ENCODE data around the gene DUSP15.

Gene DUSP15

GRCh38 chr20:31833130-31833930 is 37.0 kb downstream of the DUSP15 start:
- TF ChIP-seq GATA2 (IDR thresholded peaks at IDR 0.05; ENCODE audit: low read depth, low read length) (no peak), GATA3 (IDR thresholded peaks at IDR 0.05; ENCODE audit: low read depth, low read length) (no peak)

DNA sequence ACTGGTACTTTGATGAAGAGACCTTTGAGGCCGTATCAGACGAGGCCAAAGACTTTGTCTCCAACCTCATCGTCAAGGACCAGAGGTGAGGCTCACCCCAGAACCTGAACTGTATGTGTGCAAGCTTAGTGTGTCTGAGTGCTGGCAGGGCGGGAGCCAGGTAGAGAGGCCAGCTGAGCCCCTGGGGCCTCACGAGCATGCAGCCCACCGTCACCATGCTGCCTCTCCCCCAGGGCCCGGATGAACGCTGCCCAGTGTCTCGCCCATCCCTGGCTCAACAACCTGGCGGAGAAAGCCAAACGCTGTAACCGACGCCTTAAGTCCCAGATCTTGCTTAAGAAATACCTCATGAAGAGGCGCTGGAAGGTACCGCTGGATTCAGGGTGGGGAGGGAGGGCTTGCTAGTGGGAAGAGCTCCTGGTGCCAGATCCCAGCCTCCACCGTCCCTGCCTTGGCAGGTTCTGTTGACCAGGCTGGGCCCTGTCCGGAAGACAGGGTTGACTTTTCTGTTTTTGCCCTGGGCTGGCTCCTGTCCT is 38.5 kb downstream of the DUSP15 start:
- TF ChIP-seq GATA2 (IDR thresholded peaks at IDR 0.05; ENCODE audit: low read depth, low read length) (no peak), GATA3 (IDR thresholded peaks at IDR 0.05; ENCODE audit: low read depth, low read length) (no peak)

- TF ChIP-seq GATA3 (IDR thresholded peaks at IDR 0.05; ENCODE audit: low read depth, low read length), result no peak
- no peak for TF ChIP-seq GATA2 (IDR thresholded peaks at IDR 0.05; ENCODE audit: low read depth, low read length)
These were observed 39.1 kb downstream of the DUSP15 start for GRCh38 chr20:31831211-31831610.

- TF ChIP-seq GATA3 (IDR thresholded peaks at IDR 0.05; ENCODE audit: low read depth, low read length) (no peak), GATA2 (IDR thresholded peaks at IDR 0.05; ENCODE audit: low read depth, low read length) (no peak)
These were observed 39.8 kb downstream of the DUSP15 start for GRCh38 chr20:31830406-31830981.

DNA sequence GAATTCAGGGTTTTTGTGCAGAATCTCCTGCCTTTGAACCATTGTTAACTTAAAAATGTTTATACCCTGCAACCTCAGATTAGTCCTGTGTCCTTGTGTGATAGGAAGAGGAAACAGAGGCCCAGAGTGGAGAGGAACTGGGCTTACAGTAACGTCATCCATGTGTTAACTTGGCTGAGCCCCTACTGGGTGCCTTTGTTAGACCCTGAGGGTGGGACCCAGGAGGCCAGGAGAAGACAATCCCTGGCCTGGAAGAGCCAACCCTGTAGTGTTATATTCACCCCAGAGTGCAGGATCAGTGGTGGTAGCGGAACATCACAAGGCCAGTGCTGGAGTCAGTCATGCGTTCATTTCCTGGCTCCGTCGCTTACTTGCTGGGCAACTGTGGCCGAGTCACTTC is 40.6 kb downstream of the DUSP15 start:
- TF ChIP-seq GATA3 (IDR thresholded peaks at IDR 0.05; ENCODE audit: low read depth, low read length), result no peak
- TF ChIP-seq GATA2 (IDR thresholded peaks at IDR 0.05; ENCODE audit: low read depth, low read length), result no peak

GRCh38 chr20:31827059-31827458 is 43.3 kb downstream of the DUSP15 start:
- TF ChIP-seq GATA2 (IDR thresholded peaks at IDR 0.05; ENCODE audit: low read depth, low read length), result no peak
- no peak for TF ChIP-seq GATA3 (IDR thresholded peaks at IDR 0.05; ENCODE audit: low read depth, low read length)

DNA sequence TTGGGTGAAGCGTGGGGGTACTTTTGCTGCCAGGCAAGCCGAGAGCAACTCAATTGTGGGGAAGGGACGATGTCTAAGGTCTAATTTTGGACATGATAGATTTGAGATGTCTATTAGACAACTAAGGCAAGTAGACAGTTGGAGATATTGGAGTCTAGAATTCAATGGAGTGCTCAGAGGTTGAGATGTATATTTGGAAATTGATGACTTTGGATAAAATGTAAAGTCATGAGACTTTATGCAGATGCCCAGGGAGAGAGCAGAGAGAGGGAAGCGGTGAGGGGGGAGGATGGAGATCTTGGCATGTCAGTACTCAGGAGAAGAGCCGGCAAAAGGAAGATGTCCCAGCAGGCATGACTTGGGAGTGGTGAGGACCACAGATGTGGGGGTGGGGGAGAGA is 44.3 kb downstream of the DUSP15 start:
- no peak for TF ChIP-seq GATA2 (IDR thresholded peaks at IDR 0.05; ENCODE audit: low read depth, low read length)
- TF ChIP-seq GATA3 (IDR thresholded peaks at IDR 0.05; ENCODE audit: low read depth, low read length), result no peak

DNA sequence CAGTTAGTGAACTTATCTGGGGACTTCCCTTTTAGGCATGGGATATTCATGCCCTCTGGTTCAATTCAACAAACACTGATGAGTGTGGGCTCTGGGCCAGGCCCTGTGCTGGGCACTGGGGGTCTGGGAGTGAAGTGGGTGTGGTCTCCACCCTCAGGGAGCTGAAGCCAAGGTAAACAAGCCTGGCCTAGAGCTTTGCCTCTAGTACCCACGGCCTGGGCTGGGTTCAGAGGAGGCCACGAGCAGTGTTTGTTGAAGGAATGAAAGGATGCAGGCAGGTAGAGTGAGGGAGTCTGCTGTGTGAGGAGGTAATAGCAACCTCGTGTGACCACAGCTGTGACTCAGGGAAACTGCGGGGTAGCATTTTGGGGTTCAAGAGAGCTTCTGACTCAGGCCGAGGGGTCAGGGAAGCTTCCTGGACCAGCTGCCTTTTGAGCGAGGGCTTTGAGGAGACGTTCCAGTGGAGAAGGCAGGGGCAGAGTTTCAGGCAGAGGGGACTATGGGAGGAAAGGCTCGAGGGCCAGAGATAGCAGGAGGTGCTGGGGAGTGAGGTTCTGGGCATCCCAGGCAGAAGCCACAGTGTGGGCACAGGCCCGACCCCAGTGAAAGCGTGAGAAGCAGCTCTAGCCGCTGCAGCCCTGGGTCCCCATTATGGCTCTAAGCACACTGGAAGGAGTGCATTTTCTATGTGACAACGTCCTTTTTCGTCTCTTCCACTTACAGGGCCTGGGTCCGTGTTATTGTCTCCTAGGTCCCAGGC is 45.6 kb downstream of the DUSP15 start:
- TF ChIP-seq GATA2 (IDR thresholded peaks at IDR 0.05; ENCODE audit: low read depth, low read length) (no peak), GATA3 (IDR thresholded peaks at IDR 0.05; ENCODE audit: low read depth, low read length) (no peak)

DNA sequence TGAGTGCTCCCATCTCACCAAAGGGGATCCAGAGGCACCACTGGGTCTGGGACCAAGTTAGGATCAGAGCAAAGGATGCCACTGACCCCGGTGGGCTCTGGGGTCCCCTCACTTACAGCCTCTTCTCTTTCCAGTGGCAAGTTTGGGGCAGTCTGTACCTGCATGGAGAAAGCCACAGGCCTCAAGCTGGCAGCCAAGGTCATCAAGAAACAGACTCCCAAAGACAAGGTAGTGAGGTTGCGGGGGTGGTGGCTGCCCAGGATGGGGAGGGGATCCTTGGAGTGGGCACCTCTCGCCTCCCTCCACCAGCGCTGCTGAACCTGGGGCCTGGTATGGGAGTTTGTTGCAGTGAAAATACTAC is 46.2 kb downstream of the DUSP15 start:
- TF ChIP-seq GATA3 (IDR thresholded peaks at IDR 0.05; ENCODE audit: low read depth, low read length) (no peak), GATA2 (IDR thresholded peaks at IDR 0.05; ENCODE audit: low read depth, low read length) (no peak)

- TF ChIP-seq GATA3 (IDR thresholded peaks at IDR 0.05; ENCODE audit: low read depth, low read length) (no peak), GATA2 (IDR thresholded peaks at IDR 0.05; ENCODE audit: low read depth, low read length) (no peak)
These were observed 46.8 kb downstream of the DUSP15 start for GRCh38 chr20:31823360-31824124.

DNA sequence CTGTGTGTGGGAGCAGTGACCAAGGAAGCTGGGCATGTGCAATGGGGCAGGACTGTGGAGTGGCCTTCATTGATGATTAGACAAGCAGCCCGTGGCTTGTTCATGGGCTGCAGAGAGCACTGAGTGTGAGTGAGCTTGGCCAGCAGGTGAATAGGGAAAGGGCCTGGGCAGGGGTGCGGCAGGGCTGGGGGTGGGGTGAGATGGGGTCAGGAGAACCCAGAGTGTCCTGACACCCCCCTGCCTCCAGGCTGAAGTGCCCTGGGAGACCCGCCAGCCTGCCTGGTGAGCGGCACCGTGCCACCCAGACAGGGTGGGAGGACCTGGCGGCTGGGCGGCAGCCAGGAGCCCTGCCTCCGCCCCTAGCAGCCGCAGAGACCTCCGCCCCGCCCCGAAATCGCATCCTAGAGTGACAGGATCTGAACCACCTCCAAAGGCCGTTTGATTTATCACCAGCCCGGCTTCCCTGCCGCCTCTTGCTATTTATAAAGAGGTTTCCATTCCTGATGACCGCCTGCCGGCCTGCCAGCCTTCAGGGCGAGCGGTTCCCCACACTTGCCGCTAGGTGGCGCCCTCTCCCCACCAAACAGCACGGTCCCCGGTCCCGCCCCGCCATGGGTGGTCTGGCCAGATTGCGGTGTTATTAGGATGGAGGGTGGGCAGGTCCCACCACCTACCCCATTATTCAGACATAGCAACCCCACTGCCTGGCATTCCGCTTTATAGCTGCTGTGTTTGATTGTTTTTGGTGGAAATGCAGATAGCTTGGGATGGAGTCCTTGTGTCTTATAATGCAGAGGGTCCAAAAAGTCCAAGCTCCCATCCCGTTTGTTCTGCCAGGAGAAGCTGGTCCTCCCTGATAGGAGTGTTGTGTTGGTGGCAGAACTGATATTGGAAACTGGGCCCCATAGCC is 47.7 kb downstream of the DUSP15 start:
- no peak for TF ChIP-seq GATA2 (IDR thresholded peaks at IDR 0.05; ENCODE audit: low read depth, low read length)
- TF ChIP-seq GATA3 (IDR thresholded peaks at IDR 0.05; ENCODE audit: low read depth, low read length), result no peak

DNA sequence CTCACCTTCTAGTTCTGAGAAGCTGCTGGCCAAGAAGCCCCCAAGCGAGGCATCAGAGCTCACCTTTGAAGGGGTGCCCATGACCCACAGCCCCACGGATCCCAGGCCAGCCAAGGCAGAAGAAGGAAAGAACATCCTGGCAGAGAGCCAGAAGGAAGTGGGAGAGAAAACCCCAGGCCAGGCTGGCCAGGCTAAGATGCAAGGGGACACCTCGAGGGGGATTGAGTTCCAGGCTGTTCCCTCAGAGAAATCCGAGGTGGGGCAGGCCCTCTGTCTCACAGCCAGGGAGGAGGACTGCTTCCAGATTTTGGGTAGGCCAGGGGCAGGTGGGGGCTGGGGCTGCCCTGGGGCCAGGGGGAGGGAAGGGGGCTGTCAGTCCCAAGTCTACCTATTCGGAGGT is 48.9 kb downstream of the DUSP15 start:
- TF ChIP-seq GATA2 (IDR thresholded peaks at IDR 0.05; ENCODE audit: low read depth, low read length) (no peak), GATA3 (IDR thresholded peaks at IDR 0.05; ENCODE audit: low read depth, low read length) (no peak)

GRCh38 chr20:31820228-31820627 is 50.1 kb downstream of the DUSP15 start:
- TF ChIP-seq GATA2 (IDR thresholded peaks at IDR 0.05; ENCODE audit: low read depth, low read length), result no peak
- no peak for TF ChIP-seq GATA3 (IDR thresholded peaks at IDR 0.05; ENCODE audit: low read depth, low read length)
